ENCODE results near the gene SRP14.
"Not testable (repeated sequence)": the region's sequence is repeated elsewhere in the genome, so short reads cannot be mapped to it uniquely, and the experiment has no call there.

The SRP14 gene

GRCh38 chr15:40048926-40049475 is 10.0 kb upstream of the SRP14 start:
- FAIRE-seq: no peak

GRCh38 chr15:40048211-40048792 is 9.3 kb upstream of the SRP14 start:
- no peak for FAIRE-seq

- no peak for FAIRE-seq
Measured at GRCh38 chr15:40047415-40048210, 8.6 kb upstream of the SRP14 start.

- FAIRE-seq: no peak
Measured at GRCh38 chr15:40046721-40047414, 7.9 kb upstream of the SRP14 start.

GRCh38 chr15:40045572-40046217 is 6.7 kb upstream of the SRP14 start:
- FAIRE-seq: no peak

GRCh38 chr15:40044717-40045571 is 6.0 kb upstream of the SRP14 start:
- FAIRE-seq: peak; percentile 52

GRCh38 chr15:40043927-40044716 is 5.1 kb upstream of the SRP14 start:
- no peak for FAIRE-seq

GRCh38 chr15:40042791-40043320 is 3.9 kb upstream of the SRP14 start:
- no peak for FAIRE-seq

GRCh38 chr15:40040770-40041169 is 1.8 kb upstream of the SRP14 start:
- no peak for FAIRE-seq

- FAIRE-seq: no peak
Measured at GRCh38 chr15:40040293-40040635, 1.3 kb upstream of the SRP14 start.

- no peak for FAIRE-seq
Measured at GRCh38 chr15:40038275-40038637, 725 bp downstream of the SRP14 start.

- FAIRE-seq: no peak
Measured at GRCh38 chr15:40037721-40038120, 1.3 kb downstream of the SRP14 start.

GRCh38 chr15:40035182-40035581 is 3.8 kb downstream of the SRP14 start:
- not testable (repeated sequence) for FAIRE-seq

- no peak for FAIRE-seq
Measured at GRCh38 chr15:40034186-40034946, 4.6 kb downstream of the SRP14 start.

- no peak for FAIRE-seq
Measured at GRCh38 chr15:40032125-40032839, 6.7 kb downstream of the SRP14 start.

- no peak for FAIRE-seq
Measured at GRCh38 chr15:40031300-40031699, 7.7 kb downstream of the SRP14 start.

- no peak for FAIRE-seq
Measured at GRCh38 chr15:40029979-40030893, 8.7 kb downstream of the SRP14 start.

- no peak for FAIRE-seq
Measured at GRCh38 chr15:40028853-40029252, 10.1 kb downstream of the SRP14 start.

- FAIRE-seq: no peak
Measured at GRCh38 chr15:40028193-40028592, 10.8 kb downstream of the SRP14 start.

Data from A204.1 (cell line).